Activated CD4-positive, alpha-beta memory T cell treated with anti-CD3 and anti-CD28 coated beads for 36 hours (primary cell): ENCODE data around the gene NLGN3. TPM values are rescaled to one million over a fixed set of nuclear protein-coding genes. Genes with fewer than 3 reads are reported as not detected.

Experiments
- CTCF ChIA-PET: fragments of 350-600 bp; sonication (Branson Sonifier 250); formaldehyde crosslinking; loops from one replicate; lab custom pipeline; 2021; ENCODE audit warnings: antibody characterized with exemption, inconsistent platforms; lab: Charles Lee
- POLR2A ChIA-PET: fragments of 350-600 bp; sonication (Branson Sonifier 250); formaldehyde crosslinking; loops from one replicate; lab custom pipeline; 2021; ENCODE audit warnings: antibody characterized with exemption; lab: Charles Lee
- DNase-seq: peaks from one replicate; pipeline ENCODE4 v3.0.0-alpha.2; 2020
- H3K27ac Mint-ChIP-seq: one replicate; pipeline ENCODE4 v1.8.0; 2021; ENCODE audit warnings: mixed read lengths
- H3K27me3 Mint-ChIP-seq: one replicate; pipeline ENCODE4 v1.8.0; 2021; ENCODE audit warnings: mixed read lengths
- H3K36me3 Mint-ChIP-seq: one replicate; pipeline ENCODE4 v1.8.0; 2021; ENCODE audit warnings: mixed read lengths
- H3K4me1 Mint-ChIP-seq: one replicate; pipeline ENCODE4 v1.8.0; 2021; ENCODE audit warnings: low read depth, mixed read lengths
- H3K4me3 Mint-ChIP-seq: one replicate; pipeline ENCODE4 v1.8.0; 2021; ENCODE audit warnings: mild to moderate bottlenecking, mixed read lengths
- H3K9me3 Mint-ChIP-seq: one replicate; pipeline ENCODE4 v1.8.0; 2021; ENCODE audit warnings: mixed read lengths
- intact Hi-C: fragments of 100-400 bp; cut with micrococcal nuclease; formaldehyde crosslinking; loops from one replicate; pipeline ENCODE4 v1.15.1; 2023
- total RNA-seq, 2 experiments: library from RNA; stranded (reverse); gene quantifications; one replicate each; pipeline ENCODE4 v1.2.3, GENCODE V29; 2021

NLGN3 gene
- total RNA-seq, 2 experiments from 2014 or later = 0.58 to 0.86 TPM

- H3K4me3 Mint-ChIP-seq = no peak overlapping the region
These were observed 9.6 kb downstream of the NLGN3 start for GRCh38 chrX:71154196-71154595.

GRCh38 chrX:71154641-71155040 lies 10.0 kb downstream of the NLGN3 start:
- Mint-ChIP-seq H3K4me1 (peaks cover 9% of the 10 kb centered on the region), H3K4me3 (no peak overlapping the region), H3K9me3 (no peaks in the 10 kb centered on the region), H3K27ac (no peak overlapping the region), H3K27me3 (no peaks in the 10 kb centered on the region), H3K36me3 (no peaks in the 10 kb centered on the region)
- ChIA-PET CTCF (no interaction called here), POLR2A (no interaction called here)
- DNase-seq = no peak
- intact Hi-C loops = no loop called here

More at GRCh38 chrX:71154196-71154595, 9.6 kb downstream of the NLGN3 start:
- no peak for DNase-seq
- H3K36me3 Mint-ChIP-seq = no peaks in the 10 kb centered on the region
- CTCF ChIA-PET = no interaction called here
- POLR2A ChIA-PET = no interaction called here
- intact Hi-C loops = no loop called here
- peaks cover 6% of the 10 kb centered on the region for H3K4me1 Mint-ChIP-seq
- no peaks in the 10 kb centered on the region for H3K9me3 Mint-ChIP-seq
- no peak overlapping the region for H3K27ac Mint-ChIP-seq
- no peaks in the 10 kb centered on the region for H3K27me3 Mint-ChIP-seq

- Mint-ChIP-seq H3K9me3 (no peaks in the 10 kb centered on the region), H3K4me1 (peaks cover 9% of the 10 kb centered on the region), H3K27ac (no peak overlapping the region), H3K4me3 (no peak overlapping the region), H3K27me3 (no peaks in the 10 kb centered on the region), H3K36me3 (no peaks in the 10 kb centered on the region)
- no peak for DNase-seq
- CTCF ChIA-PET = no interaction called here
- intact Hi-C loops = no loop called here
- POLR2A ChIA-PET = no interaction called here
These were observed 14.0 kb downstream of the NLGN3 start for GRCh38 chrX:71158603-71159002.

- Mint-ChIP-seq H3K4me1 (peaks cover 9% of the 10 kb centered on the region), H3K27ac (no peak overlapping the region)
- DNase-seq = no peak
These were observed 14.7 kb downstream of the NLGN3 start for GRCh38 chrX:71159335-71159734.

GRCh38 chrX:71160475-71160874 lies 15.8 kb downstream of the NLGN3 start:
- intact Hi-C loops = no loop called here
- no peak overlapping the region for H3K27ac Mint-ChIP-seq
- H3K9me3 Mint-ChIP-seq = no peaks in the 10 kb centered on the region
- ChIA-PET POLR2A (no interaction called here), CTCF (no interaction called here)
- no peak overlapping the region for H3K4me3 Mint-ChIP-seq
- peaks cover 9% of the 10 kb centered on the region for H3K4me1 Mint-ChIP-seq
- no peaks in the 10 kb centered on the region for H3K27me3 Mint-ChIP-seq
- H3K36me3 Mint-ChIP-seq = peaks cover 2% of the 10 kb centered on the region
- DNase-seq = no peak

More at GRCh38 chrX:71159335-71159734, 14.7 kb downstream of the NLGN3 start:
- H3K9me3 Mint-ChIP-seq = no peaks in the 10 kb centered on the region
- no peak overlapping the region for H3K4me3 Mint-ChIP-seq
- ChIA-PET CTCF (no interaction called here), POLR2A (no interaction called here)
- intact Hi-C loops = no loop called here
- peaks cover 2% of the 10 kb centered on the region for H3K36me3 Mint-ChIP-seq
- no peaks in the 10 kb centered on the region for H3K27me3 Mint-ChIP-seq

GRCh38 chrX:71162981-71163380 lies 18.3 kb downstream of the NLGN3 start:
- peaks cover 9% of the 10 kb centered on the region for H3K4me1 Mint-ChIP-seq
- no peak for DNase-seq
- peaks cover 2% of the 10 kb centered on the region for H3K36me3 Mint-ChIP-seq
- H3K27me3 Mint-ChIP-seq = no peaks in the 10 kb centered on the region
- no peak overlapping the region for H3K27ac Mint-ChIP-seq
- CTCF ChIA-PET = interaction anchor here (0.8 kb wide), 1 partner anchor 34 kb away, joined by 3 read pairs; no protein-coding TSS in a partner anchor
- POLR2A ChIA-PET = interaction anchor here (0.6 kb wide), 1 partner anchor 144 kb away, joined by 3 read pairs; no protein-coding TSS in a partner anchor
- H3K4me3 Mint-ChIP-seq = no peak overlapping the region
- H3K9me3 Mint-ChIP-seq = no peaks in the 10 kb centered on the region
- intact Hi-C loops = no loop called here

GRCh38 chrX:71164071-71164470 lies 19.4 kb downstream of the NLGN3 start:
- Mint-ChIP-seq H3K36me3 (peaks cover 2% of the 10 kb centered on the region), H3K4me3 (no peak overlapping the region), H3K27ac (no peak overlapping the region), H3K4me1 (peaks cover 4% of the 10 kb centered on the region), H3K9me3 (no peaks in the 10 kb centered on the region), H3K27me3 (no peaks in the 10 kb centered on the region)
- ChIA-PET POLR2A (no interaction called here), CTCF (no interaction called here)
- DNase-seq = no peak
- intact Hi-C loops = no loop called here

GRCh38 chrX:71166461-71166860 lies 21.8 kb downstream of the NLGN3 start:
- Mint-ChIP-seq H3K27ac (no peak overlapping the region), H3K9me3 (no peaks in the 10 kb centered on the region), H3K4me3 (no peak overlapping the region), H3K4me1 (peaks cover 2% of the 10 kb centered on the region), H3K27me3 (no peaks in the 10 kb centered on the region), H3K36me3 (peaks cover 2% of the 10 kb centered on the region)
- intact Hi-C loops = no loop called here
- ChIA-PET CTCF (no interaction called here), POLR2A (no interaction called here)
- DNase-seq = no peak

- ChIA-PET CTCF (no interaction called here), POLR2A (no interaction called here)
- Mint-ChIP-seq H3K36me3 (peaks cover 3% of the 10 kb centered on the region), H3K4me1 (peaks cover 2% of the 10 kb centered on the region), H3K27me3 (no peaks in the 10 kb centered on the region), H3K4me3 (no peak overlapping the region), H3K27ac (no peak overlapping the region), H3K9me3 (no peaks in the 10 kb centered on the region)
- no peak for DNase-seq
- intact Hi-C loops = no loop called here
These were observed 22.6 kb downstream of the NLGN3 start for GRCh38 chrX:71167031-71167781.

GRCh38 chrX:71168134-71168533 lies 23.5 kb downstream of the NLGN3 start:
- ChIA-PET POLR2A (no interaction called here), CTCF (no interaction called here)
- H3K4me1 Mint-ChIP-seq = peaks cover 2% of the 10 kb centered on the region
- H3K27ac Mint-ChIP-seq = no peak overlapping the region
- H3K36me3 Mint-ChIP-seq = peaks cover 3% of the 10 kb centered on the region
- intact Hi-C loops = no loop called here
- H3K4me3 Mint-ChIP-seq = no peak overlapping the region
- H3K27me3 Mint-ChIP-seq = no peaks in the 10 kb centered on the region
- DNase-seq = no peak
- H3K9me3 Mint-ChIP-seq = no peaks in the 10 kb centered on the region

- H3K4me1 Mint-ChIP-seq = peaks cover 6% of the 10 kb centered on the region
- H3K27ac Mint-ChIP-seq = no peak overlapping the region
- no peak for DNase-seq
- POLR2A ChIA-PET = no interaction called here
- CTCF ChIA-PET = no interaction called here
- H3K36me3 Mint-ChIP-seq = peaks cover 10% of the 10 kb centered on the region
- intact Hi-C loops = no loop called here
- no peaks in the 10 kb centered on the region for H3K9me3 Mint-ChIP-seq
- H3K4me3 Mint-ChIP-seq = no peak overlapping the region
- H3K27me3 Mint-ChIP-seq = no peaks in the 10 kb centered on the region
These were observed 24.9 kb downstream of the NLGN3 start for GRCh38 chrX:71169586-71169985.

- Mint-ChIP-seq H3K27me3 (no peaks in the 10 kb centered on the region), H3K4me1 (peaks cover 10% of the 10 kb centered on the region), H3K9me3 (no peaks in the 10 kb centered on the region), H3K4me3 (no peak overlapping the region), H3K27ac (no peak overlapping the region), H3K36me3 (peaks cover 10% of the 10 kb centered on the region)
- ChIA-PET CTCF (no interaction called here), POLR2A (no interaction called here)
- intact Hi-C loops = no loop called here
- no peak for DNase-seq
These were observed 26.0 kb downstream of the NLGN3 start for GRCh38 chrX:71170660-71171059.
